Osteocyte (in vitro differentiated cells): ENCODE results near the gene ANKEF1. TPM values are rescaled to one million over a fixed set of nuclear protein-coding genes. Genes with fewer than 3 reads are reported as not detected.

Source experiments
- DNase-seq: peaks from one replicate; pipeline ENCODE4 v3.0.0; 2021; ENCODE audit warnings: mixed read lengths; ENCODE audit not compliant: unreplicated experiment; ENCODE audit errors: extremely low spot score
- H3K27ac Mint-ChIP-seq: one replicate; pipeline ENCODE4 v1.8.0; 2021; ENCODE audit warnings: mild to moderate bottlenecking, mixed read lengths; ENCODE audit not compliant: unreplicated experiment
- H3K27me3 Mint-ChIP-seq: one replicate; pipeline ENCODE4 v1.8.0; 2021; ENCODE audit warnings: mixed read lengths; ENCODE audit not compliant: unreplicated experiment
- H3K36me3 Mint-ChIP-seq: one replicate; pipeline ENCODE4 v1.8.0; 2021; ENCODE audit warnings: mixed read lengths; ENCODE audit not compliant: unreplicated experiment
- H3K4me1 Mint-ChIP-seq: one replicate; pipeline ENCODE4 v1.8.0; 2021; ENCODE audit warnings: mixed read lengths; ENCODE audit not compliant: unreplicated experiment
- H3K4me3 Mint-ChIP-seq: one replicate; pipeline ENCODE4 v1.8.0; 2021; ENCODE audit warnings: mild to moderate bottlenecking, moderate library complexity, mixed read lengths; ENCODE audit not compliant: unreplicated experiment
- H3K9me3 Mint-ChIP-seq: one replicate; pipeline ENCODE4 v1.8.0; 2021; ENCODE audit warnings: mixed read lengths; ENCODE audit not compliant: unreplicated experiment
- CTCF ChIP-seq: fragments of 200-600 bp; sonication (generic); IDR thresholded peaks from 2 replicates; pipeline ENCODE4 v1.5.0; 2021; ENCODE audit warnings: antibody characterized with exemption, mild to moderate bottlenecking, moderate library complexity
- total RNA-seq: library from RNA; stranded (reverse); gene quantifications from 2 replicates; pipeline ENCODE4 v1.2.1, GENCODE V29; 2021

The ANKEF1 gene
- total RNA-seq, 1 donor from 2014 or later: 0.30 TPM

GRCh38 chr20:10076126-10077080, 41.6 kb downstream of the ANKEF1 start:
- Mint-ChIP-seq H3K4me1 (peaks cover 11% of the 10 kb centered on the region), H3K36me3 (no peaks in the 10 kb centered on the region), H3K4me3 (no peak overlapping the region), H3K9me3 (no peaks in the 10 kb centered on the region), H3K27ac (no peak overlapping the region), H3K27me3 (no peaks in the 10 kb centered on the region)
- no peak for DNase-seq
- no peak for TF ChIP-seq CTCF

GRCh38 chr20:10077081-10077471, 42.3 kb downstream of the ANKEF1 start:
- DNase-seq: no peak
- peak; percentile 24 for TF ChIP-seq CTCF

GRCh38 chr20:10077886-10078285, 43.1 kb downstream of the ANKEF1 start:
- TF ChIP-seq CTCF: no peak
- Mint-ChIP-seq H3K36me3 (no peaks in the 10 kb centered on the region), H3K4me1 (peaks cover 11% of the 10 kb centered on the region), H3K27ac (no peak overlapping the region), H3K9me3 (no peaks in the 10 kb centered on the region), H3K27me3 (no peaks in the 10 kb centered on the region), H3K4me3 (no peak overlapping the region)
- DNase-seq: no peak

More at GRCh38 chr20:10077081-10077471, 42.3 kb downstream of the ANKEF1 start:
- Mint-ChIP-seq H3K36me3 (no peaks in the 10 kb centered on the region), H3K9me3 (no peaks in the 10 kb centered on the region), H3K27me3 (no peaks in the 10 kb centered on the region), H3K4me3 (no peak overlapping the region), H3K4me1 (peaks cover 11% of the 10 kb centered on the region), H3K27ac (no peak overlapping the region)

GRCh38 chr20:10078403-10078802, 43.6 kb downstream of the ANKEF1 start:
- H3K36me3 Mint-ChIP-seq: no peaks in the 10 kb centered on the region
- no peaks in the 10 kb centered on the region for H3K27me3 Mint-ChIP-seq
- no peak for TF ChIP-seq CTCF
- H3K27ac Mint-ChIP-seq: no peak overlapping the region
- peaks cover 11% of the 10 kb centered on the region for H3K4me1 Mint-ChIP-seq
- no peak for DNase-seq
- H3K4me3 Mint-ChIP-seq: no peak overlapping the region
- H3K9me3 Mint-ChIP-seq: no peaks in the 10 kb centered on the region

GRCh38 chr20:10079964-10080363, 45.2 kb downstream of the ANKEF1 start:
- no peaks in the 10 kb centered on the region for H3K27me3 Mint-ChIP-seq
- DNase-seq: no peak
- peaks cover 2% of the 10 kb centered on the region for H3K4me1 Mint-ChIP-seq
- no peak for TF ChIP-seq CTCF
- H3K36me3 Mint-ChIP-seq: no peaks in the 10 kb centered on the region
- no peak overlapping the region for H3K4me3 Mint-ChIP-seq
- H3K27ac Mint-ChIP-seq: no peak overlapping the region
- no peaks in the 10 kb centered on the region for H3K9me3 Mint-ChIP-seq
